ENCODE data around the gene CLK2.

Gene CLK2

DNA sequence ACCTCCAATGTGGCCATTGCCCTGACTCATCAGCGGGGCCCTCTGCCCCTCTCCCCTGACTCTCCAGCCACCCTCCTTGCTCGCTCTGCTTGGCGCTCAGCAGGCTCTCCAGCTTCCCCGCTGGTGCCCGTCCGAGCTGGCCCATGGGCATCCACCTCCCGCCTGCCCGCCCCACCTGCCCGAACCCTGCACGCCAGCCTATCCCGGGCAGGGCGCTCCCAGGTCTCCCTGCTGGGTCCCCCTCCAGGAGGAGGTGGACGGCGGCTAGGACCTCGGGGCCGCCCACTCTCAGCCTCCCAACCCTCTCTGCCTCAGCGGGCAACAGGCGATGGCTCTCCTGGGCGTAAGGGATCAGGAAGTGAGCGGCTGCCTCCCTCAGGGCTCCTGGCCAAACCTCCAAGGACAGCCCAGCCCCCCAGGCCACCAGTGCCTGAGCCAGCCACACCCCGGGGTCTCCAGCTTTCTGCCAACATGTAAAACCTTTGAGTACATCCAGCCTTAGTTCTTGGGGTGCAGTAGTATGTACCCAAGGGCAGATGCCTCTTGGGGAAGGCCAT, 14.8 kb upstream of the CLK2 start:
- no peak for DNase-seq (ENCODE audit: low spot score)
- in situ Hi-C loops (cut with MboI; ENCODE audit: low pct_unique_long_range_greater_than_20kb, low sequenced_read_pairs, unreplicated experiment): no loop called here
- TF ChIP-seq, protein P1, sequence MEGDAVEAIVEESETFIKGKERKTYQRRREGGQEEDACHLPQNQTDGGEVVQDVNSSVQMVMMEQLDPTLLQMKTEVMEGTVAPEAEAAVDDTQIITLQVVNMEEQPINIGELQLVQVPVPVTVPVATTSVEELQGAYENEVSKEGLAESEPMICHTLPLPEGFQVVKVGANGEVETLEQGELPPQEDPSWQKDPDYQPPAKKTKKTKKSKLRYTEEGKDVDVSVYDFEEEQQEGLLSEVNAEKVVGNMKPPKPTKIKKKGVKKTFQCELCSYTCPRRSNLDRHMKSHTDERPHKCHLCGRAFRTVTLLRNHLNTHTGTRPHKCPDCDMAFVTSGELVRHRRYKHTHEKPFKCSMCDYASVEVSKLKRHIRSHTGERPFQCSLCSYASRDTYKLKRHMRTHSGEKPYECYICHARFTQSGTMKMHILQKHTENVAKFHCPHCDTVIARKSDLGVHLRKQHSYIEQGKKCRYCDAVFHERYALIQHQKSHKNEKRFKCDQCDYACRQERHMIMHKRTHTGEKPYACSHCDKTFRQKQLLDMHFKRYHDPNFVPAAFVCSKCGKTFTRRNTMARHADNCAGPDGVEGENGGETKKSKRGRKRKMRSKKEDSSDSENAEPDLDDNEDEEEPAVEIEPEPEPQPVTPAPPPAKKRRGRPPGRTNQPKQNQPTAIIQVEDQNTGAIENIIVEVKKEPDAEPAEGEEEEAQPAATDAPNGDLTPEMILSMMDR (IDR thresholded peaks at IDR 0.05; ENCODE audit: extremely low read depth, insufficient read depth, missing control alignments): no peak

- TF ChIP-seq, protein P1 (IDR thresholded peaks at IDR 0.05; ENCODE audit: extremely low read depth, insufficient read depth, missing control alignments): no peak
- no peak for DNase-seq (ENCODE audit: low spot score)
- in situ Hi-C loops (cut with MboI; ENCODE audit: low pct_unique_long_range_greater_than_20kb, low sequenced_read_pairs, unreplicated experiment): no loop called here
Observed at GRCh38 chr1:155286544-155286943, 13.2 kb upstream of the CLK2 start.

DNA sequence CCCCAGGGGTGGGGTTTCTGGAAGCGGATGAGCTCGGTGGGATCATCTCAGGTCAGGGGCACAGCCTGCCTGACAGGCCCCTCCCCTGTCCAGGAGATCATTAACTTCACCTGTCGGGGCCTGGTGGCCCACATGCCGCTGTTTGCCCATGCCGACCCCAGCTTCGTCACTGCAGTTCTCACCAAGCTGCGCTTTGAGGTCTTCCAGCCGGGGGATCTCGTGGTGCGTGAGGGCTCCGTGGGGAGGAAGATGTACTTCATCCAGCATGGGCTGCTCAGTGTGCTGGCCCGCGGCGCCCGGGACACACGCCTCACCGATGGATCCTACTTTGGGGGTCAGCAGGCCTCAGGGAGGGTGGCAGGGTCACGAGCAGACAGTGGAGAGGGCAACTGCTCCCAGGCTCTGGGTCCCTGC, 12.3 kb upstream of the CLK2 start:
- in situ Hi-C loops (cut with MboI; ENCODE audit: low pct_unique_long_range_greater_than_20kb, low sequenced_read_pairs, unreplicated experiment): no loop called here
- no peak for DNase-seq (ENCODE audit: low spot score)
- TF ChIP-seq, protein P1 (IDR thresholded peaks at IDR 0.05; ENCODE audit: extremely low read depth, insufficient read depth, missing control alignments): no peak

DNA sequence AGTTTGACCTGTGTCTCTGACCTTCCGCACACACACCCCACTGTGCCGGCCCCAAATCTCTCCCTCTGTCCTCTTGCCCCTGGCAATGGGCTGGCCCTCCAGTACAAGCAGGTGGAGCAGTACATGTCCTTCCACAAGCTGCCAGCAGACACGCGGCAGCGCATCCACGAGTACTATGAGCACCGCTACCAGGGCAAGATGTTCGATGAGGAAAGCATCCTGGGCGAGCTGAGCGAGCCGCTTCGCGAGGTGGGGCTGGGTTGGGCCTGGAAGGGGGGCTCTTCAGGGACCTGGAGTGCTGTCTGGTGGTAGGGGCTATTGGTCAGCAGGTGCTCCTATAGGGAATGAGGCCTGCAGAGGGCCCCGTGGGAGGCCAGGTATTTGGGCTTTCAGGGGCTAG, 11.8 kb upstream of the CLK2 start:
- DNase-seq (ENCODE audit: low spot score): no peak
- TF ChIP-seq, protein P1 (IDR thresholded peaks at IDR 0.05; ENCODE audit: extremely low read depth, insufficient read depth, missing control alignments): no peak
- in situ Hi-C loops (cut with MboI; ENCODE audit: low pct_unique_long_range_greater_than_20kb, low sequenced_read_pairs, unreplicated experiment): no loop called here

DNA sequence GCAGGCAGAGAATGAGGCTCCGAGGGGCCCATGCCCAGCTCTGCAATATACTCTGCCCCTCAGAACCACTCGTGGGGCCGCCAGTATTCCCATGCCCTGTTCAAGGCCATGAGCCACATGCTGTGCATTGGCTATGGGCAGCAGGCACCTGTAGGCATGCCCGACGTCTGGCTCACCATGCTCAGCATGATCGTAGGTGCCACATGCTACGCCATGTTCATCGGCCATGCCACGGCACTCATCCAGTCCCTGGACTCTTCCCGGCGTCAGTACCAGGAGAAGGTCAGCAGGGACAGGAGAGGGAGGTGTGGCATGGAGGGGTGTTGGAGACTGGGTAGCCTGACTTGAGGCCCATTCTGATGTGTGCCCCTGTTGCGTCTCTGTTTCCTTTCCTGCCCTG, 11.2 kb upstream of the CLK2 start:
- TF ChIP-seq, protein P1 (IDR thresholded peaks at IDR 0.05; ENCODE audit: extremely low read depth, insufficient read depth, missing control alignments): no peak
- no peak for DNase-seq (ENCODE audit: low spot score)
- in situ Hi-C loops (cut with MboI; ENCODE audit: low pct_unique_long_range_greater_than_20kb, low sequenced_read_pairs, unreplicated experiment): no loop called here

GRCh38 chr1:155282488-155283091, 9.3 kb upstream of the CLK2 start:
- in situ Hi-C loops (cut with MboI; ENCODE audit: low pct_unique_long_range_greater_than_20kb, low sequenced_read_pairs, unreplicated experiment): no loop called here
- TF ChIP-seq, protein P1 (IDR thresholded peaks at IDR 0.05; ENCODE audit: extremely low read depth, insufficient read depth, missing control alignments): no peak
- DNase-seq (ENCODE audit: low spot score): no peak

Data from GM13977 (cell line).